ENCODE measurements around the gene FGR.
A peak's percentile ranks its signal among the peaks of the same experiment; 100 is the strongest.

FGR gene

GRCh38 chr1:27638047-27638734 is 3.2 kb upstream of the FGR start:
- 91% methylated on average over 4 of the region's 5 CpGs for WGBS (ENCODE audit: insufficient coverage)
- Histone ChIP-seq H3K9me3 (ENCODE audit: control extremely low read depth in 1 of 5, control insufficient read depth in 4 of 5, insufficient read depth in 2 of 5, low read depth in 1 of 5, low read length in 4 of 5) (no peaks in the 10 kb centered on the region), H3K36me3 (ENCODE audit: control insufficient read depth in 4 of 4, insufficient read depth in 4 of 4, low read length in 3 of 4) (no peaks in the 10 kb centered on the region), H3K4me3 (ENCODE audit: control insufficient read depth in 1 of 7, extremely low read depth in 1 of 7, insufficient read depth in 4 of 7, low read depth in 2 of 7, low read length in 6 of 7) (no peak overlapping the region), H3K4me1 (ENCODE audit: control extremely low read depth in 1 of 4, control insufficient read depth in 4 of 4, insufficient read depth in 4 of 4, low read length in 3 of 4) (peaks cover 5 to 37% (median 35%) of the 10 kb centered on the region in 4 experiments), H3K27me3 (replicated peaks in 2 of 5; ENCODE audit: control insufficient read depth in 4 of 5, insufficient read depth in 5 of 5, low read length in 4 of 5) (no peaks in the 10 kb centered on the region), H3K27ac (ENCODE audit: insufficient read depth in 1 of 2, low read depth in 1 of 2, low read length in 2 of 2, poor library complexity in 1 of 2, severe bottlenecking in 2 of 2) (no peak overlapping the region)
- ChIA-PET CTCF (interaction anchor here (0.9 to 2.3 kb wide), 3 partner anchors 9 to 27 kb away, joined by 3 to 14 read pairs (median 4); no protein-coding TSS in a partner anchor), POLR2A (no interaction called here)
- no peak for DNase-seq

GRCh38 chr1:27635396-27636142 is 584 bp upstream of the FGR start:
- Histone ChIP-seq H3K27ac (ENCODE audit: insufficient read depth in 1 of 2, low read depth in 1 of 2, low read length in 2 of 2, poor library complexity in 1 of 2, severe bottlenecking in 2 of 2) (no peak overlapping the region), H3K4me1 (ENCODE audit: control extremely low read depth in 1 of 4, control insufficient read depth in 4 of 4, insufficient read depth in 4 of 4, low read length in 3 of 4) (peaks cover 11 to 63% (median 61%) of the 10 kb centered on the region in 4 experiments), H3K4me3 (ENCODE audit: control insufficient read depth in 1 of 7, extremely low read depth in 1 of 7, insufficient read depth in 4 of 7, low read depth in 2 of 7, low read length in 6 of 7) (peak overlapping the region in 4 of 7 experiments; percentile 12 to 80 (median 78)), H3K9me3 (ENCODE audit: control extremely low read depth in 1 of 5, control insufficient read depth in 4 of 5, insufficient read depth in 2 of 5, low read depth in 1 of 5, low read length in 4 of 5) (no peaks in the 10 kb centered on the region), H3K27me3 (replicated peaks in 2 of 5; ENCODE audit: control insufficient read depth in 4 of 5, insufficient read depth in 5 of 5, low read length in 4 of 5) (no peaks in the 10 kb centered on the region), H3K36me3 (ENCODE audit: control insufficient read depth in 4 of 4, insufficient read depth in 4 of 4, low read length in 3 of 4) (no peaks in the 10 kb centered on the region)
- CTCF ChIA-PET = interaction anchor here (0.6 to 22.9 kb wide), 4 partner anchors 10 to 78 kb away, joined by 3 to 297 read pairs (median 4); partner anchors contain the start of gene AHDC1
- no peak for DNase-seq
- 83% methylated on average over 8 of the region's 11 CpGs for WGBS (ENCODE audit: insufficient coverage)
- POLR2A ChIA-PET = no interaction called here

- Histone ChIP-seq H3K27me3 (replicated peaks in 2 of 5; ENCODE audit: control insufficient read depth in 4 of 5, insufficient read depth in 5 of 5, low read length in 4 of 5) (no peaks in the 10 kb centered on the region), H3K27ac (ENCODE audit: insufficient read depth in 1 of 2, low read depth in 1 of 2, low read length in 2 of 2, poor library complexity in 1 of 2, severe bottlenecking in 2 of 2) (peak overlapping the region in 1 of 2 experiments; percentile 67), H3K9me3 (ENCODE audit: control extremely low read depth in 1 of 5, control insufficient read depth in 4 of 5, insufficient read depth in 2 of 5, low read depth in 1 of 5, low read length in 4 of 5) (no peaks in the 10 kb centered on the region), H3K4me3 (ENCODE audit: control insufficient read depth in 1 of 7, extremely low read depth in 1 of 7, insufficient read depth in 4 of 7, low read depth in 2 of 7, low read length in 6 of 7) (peak overlapping the region; percentile 28 to 80 (median 67)), H3K36me3 (ENCODE audit: control insufficient read depth in 4 of 4, insufficient read depth in 4 of 4, low read length in 3 of 4) (no peaks in the 10 kb centered on the region), H3K4me1 (ENCODE audit: control extremely low read depth in 1 of 4, control insufficient read depth in 4 of 4, insufficient read depth in 4 of 4, low read length in 3 of 4) (peaks cover 18 to 71% (median 67%) of the 10 kb centered on the region in 4 experiments)
- peak; percentile 56 to 85 (median 80) for DNase-seq
- ChIA-PET POLR2A (interaction anchor here (0.7 to 2.2 kb wide), 2 partner anchors 16 to 26 kb away, joined by 3 to 6 read pairs; no protein-coding TSS in a partner anchor), CTCF (interaction anchor here (1.7 to 22.9 kb wide), 3 partner anchors 15 to 28 kb away, joined by 8 to 297 read pairs (median 13); partner anchors contain the start of gene AHDC1)
- WGBS (ENCODE audit: insufficient coverage) = 0% methylated on average over 61 of the region's 63 CpGs
These were observed 604 bp downstream of the FGR start for GRCh38 chr1:27634177-27634984.

GRCh38 chr1:27633640-27634176 is 1.3 kb downstream of the FGR start:
- no peak for DNase-seq
- peak overlapping the region; percentile 28 to 80 (median 67) for H3K4me3 ChIP-seq (ENCODE audit: control insufficient read depth in 1 of 7, extremely low read depth in 1 of 7, insufficient read depth in 4 of 7, low read depth in 2 of 7, low read length in 6 of 7)
- ChIA-PET POLR2A (interaction anchor here (0.7 to 2.2 kb wide), 3 partner anchors 15 to 205 kb away, joined by 3 to 6 read pairs (median 3); no protein-coding TSS in a partner anchor), CTCF (interaction anchor here (1.7 to 22.9 kb wide), 3 partner anchors 15 to 29 kb away, joined by 8 to 297 read pairs (median 13); partner anchors contain the start of gene AHDC1)
- H3K27ac ChIP-seq (ENCODE audit: insufficient read depth in 1 of 2, low read depth in 1 of 2, low read length in 2 of 2, poor library complexity in 1 of 2, severe bottlenecking in 2 of 2) = peak overlapping the region in 1 of 2 experiments; percentile 67
- 45% methylated on average over 6 of the region's 17 CpGs for whole genome bisulfite sequencing (ENCODE audit: insufficient coverage)
- no peaks in the 10 kb centered on the region for H3K36me3 ChIP-seq (ENCODE audit: control insufficient read depth in 4 of 4, insufficient read depth in 4 of 4, low read length in 3 of 4)
- no peaks in the 10 kb centered on the region for H3K27me3 ChIP-seq (replicated peaks in 2 of 5; ENCODE audit: control insufficient read depth in 4 of 5, insufficient read depth in 5 of 5, low read length in 4 of 5)
- H3K9me3 ChIP-seq (ENCODE audit: control extremely low read depth in 1 of 5, control insufficient read depth in 4 of 5, insufficient read depth in 2 of 5, low read depth in 1 of 5, low read length in 4 of 5) = no peaks in the 10 kb centered on the region
- peaks cover 23 to 78% (median 73%) of the 10 kb centered on the region in 4 experiments for H3K4me1 ChIP-seq (ENCODE audit: control extremely low read depth in 1 of 4, control insufficient read depth in 4 of 4, insufficient read depth in 4 of 4, low read length in 3 of 4)

- Histone ChIP-seq H3K4me3 (ENCODE audit: control insufficient read depth in 1 of 7, extremely low read depth in 1 of 7, insufficient read depth in 4 of 7, low read depth in 2 of 7, low read length in 6 of 7) (peak overlapping the region in 5 of 7 experiments; percentile 61 to 80 (median 78)), H3K9me3 (ENCODE audit: control extremely low read depth in 1 of 5, control insufficient read depth in 4 of 5, insufficient read depth in 2 of 5, low read depth in 1 of 5, low read length in 4 of 5) (no peaks in the 10 kb centered on the region), H3K27ac (ENCODE audit: insufficient read depth in 1 of 2, low read depth in 1 of 2, low read length in 2 of 2, poor library complexity in 1 of 2, severe bottlenecking in 2 of 2) (no peak overlapping the region), H3K36me3 (ENCODE audit: control insufficient read depth in 4 of 4, insufficient read depth in 4 of 4, low read length in 3 of 4) (no peaks in the 10 kb centered on the region), H3K4me1 (ENCODE audit: control extremely low read depth in 1 of 4, control insufficient read depth in 4 of 4, insufficient read depth in 4 of 4, low read length in 3 of 4) (peaks cover 23 to 82% (median 77%) of the 10 kb centered on the region in 4 experiments), H3K27me3 (replicated peaks in 2 of 5; ENCODE audit: control insufficient read depth in 4 of 5, insufficient read depth in 5 of 5, low read length in 4 of 5) (no peaks in the 10 kb centered on the region)
- ChIA-PET POLR2A (interaction anchor here (0.7 to 2.5 kb wide), 3 partner anchors 15 to 205 kb away, joined by 3 to 10 read pairs (median 6); no protein-coding TSS in a partner anchor), CTCF (interaction anchor here (1.6 to 22.9 kb wide), 4 partner anchors 16 to 30 kb away, joined by 4 to 297 read pairs (median 10); partner anchors contain the start of gene AHDC1)
- WGBS (ENCODE audit: insufficient coverage) = 63% methylated on average over 4 of the region's 5 CpGs
- no peak for DNase-seq
These were observed 1.7 kb downstream of the FGR start for GRCh38 chr1:27633298-27633610.

Data from common myeloid progenitor, CD34-positive (primary cell).